DOHH2 (cell line): ENCODE data around the gene S100A14.

Experiments used
- H3F3A ChIP-seq: fragments of 200-600 bp; sonication (generic), shearing (Covaris generic); 2 replicates; pipeline ENCODE4 v1.6.0; 2016; ENCODE audit warnings: antibody characterized with exemption, mild to moderate bottlenecking; ENCODE audit not compliant: control insufficient read depth, insufficient read depth
- H3K27ac ChIP-seq: fragments of 200-600 bp; sonication (generic); 2 replicates; pipeline ENCODE4 v1.5.1; 2014; ENCODE audit warnings: low read depth, mild to moderate bottlenecking, low read length, moderate library complexity
- H3K27me3 ChIP-seq: fragments of 200-600 bp; sonication (generic); 2 replicates; pipeline ENCODE4 v1.6.1; 2014; ENCODE audit warnings: mild to moderate bottlenecking, low read length, mixed read lengths; ENCODE audit not compliant: control insufficient read depth
- H3K36me3 ChIP-seq: fragments of 200-600 bp; sonication (generic); 2 replicates; pipeline ENCODE4 v1.6.1; 2014; ENCODE audit warnings: mild to moderate bottlenecking, low read length, moderate library complexity, mixed read lengths; ENCODE audit not compliant: control insufficient read depth
- H3K4me1 ChIP-seq: fragments of 200-600 bp; sonication (generic); 2 replicates; pipeline ENCODE4 v1.6.1; 2014; ENCODE audit warnings: mild to moderate bottlenecking, low read length, mixed read lengths; ENCODE audit not compliant: control insufficient read depth
- H3K4me2 ChIP-seq: fragments of 200-600 bp; sonication (generic); 2 replicates; pipeline ENCODE4 v1.6.0; 2014; ENCODE audit warnings: mild to moderate bottlenecking, low read length, moderate library complexity
- H3K4me3 ChIP-seq: fragments of 200-600 bp; sonication (generic); 2 replicates; pipeline ENCODE4 v1.5.1; 2014; ENCODE audit warnings: mild to moderate bottlenecking, low read length, mixed read lengths
- H3K79me2 ChIP-seq: fragments of 200-600 bp; sonication (generic); 2 replicates; pipeline ENCODE4 v1.6.1; 2014; ENCODE audit warnings: mild to moderate bottlenecking, low read length, mixed read lengths; ENCODE audit not compliant: control insufficient read depth
- H3K9me2 ChIP-seq: fragments of 200-600 bp; sonication (generic); replicated peaks from 2 replicates; pipeline ENCODE4 v1.6.1; 2014; ENCODE audit warnings: mild to moderate bottlenecking, low read length, mixed read lengths; ENCODE audit not compliant: control insufficient read depth
- H3K9me3 ChIP-seq: fragments of 200-600 bp; sonication (generic); 2 replicates; pipeline ENCODE4 v1.6.1; 2014; ENCODE audit warnings: antibody characterized with exemption, low read length, mixed read lengths; ENCODE audit not compliant: control insufficient read depth, insufficient read depth
- H4K20me1 ChIP-seq: fragments of 200-600 bp; sonication (generic); 2 replicates; pipeline ENCODE4 v1.6.0; 2014; ENCODE audit warnings: low read depth, mild to moderate bottlenecking, antibody characterized with exemption, low read length, moderate library complexity; ENCODE audit not compliant: control insufficient read depth, insufficient read depth
- EZH2phosphoT487 ChIP-seq: fragments of 200-600 bp; sonication (generic); IDR thresholded peaks from 2 replicates; pipeline ENCODE4 v1.6.1; 2017; ENCODE audit warnings: borderline replicate concordance, mild to moderate bottlenecking, antibody characterized with exemption, low read length, moderate library complexity, mixed read lengths
- TF ChIP-seq, protein P1 (sequence below): fragments of 200-600 bp; sonication (generic); IDR thresholded peaks from one replicate; pipeline ENCODE4 v1.5.1; 2014; ENCODE audit warnings: antibody characterized with exemption, mild to moderate bottlenecking, low read depth, low read length; ENCODE audit not compliant: poor library complexity, severe bottlenecking

Gene S100A14

DNA sequence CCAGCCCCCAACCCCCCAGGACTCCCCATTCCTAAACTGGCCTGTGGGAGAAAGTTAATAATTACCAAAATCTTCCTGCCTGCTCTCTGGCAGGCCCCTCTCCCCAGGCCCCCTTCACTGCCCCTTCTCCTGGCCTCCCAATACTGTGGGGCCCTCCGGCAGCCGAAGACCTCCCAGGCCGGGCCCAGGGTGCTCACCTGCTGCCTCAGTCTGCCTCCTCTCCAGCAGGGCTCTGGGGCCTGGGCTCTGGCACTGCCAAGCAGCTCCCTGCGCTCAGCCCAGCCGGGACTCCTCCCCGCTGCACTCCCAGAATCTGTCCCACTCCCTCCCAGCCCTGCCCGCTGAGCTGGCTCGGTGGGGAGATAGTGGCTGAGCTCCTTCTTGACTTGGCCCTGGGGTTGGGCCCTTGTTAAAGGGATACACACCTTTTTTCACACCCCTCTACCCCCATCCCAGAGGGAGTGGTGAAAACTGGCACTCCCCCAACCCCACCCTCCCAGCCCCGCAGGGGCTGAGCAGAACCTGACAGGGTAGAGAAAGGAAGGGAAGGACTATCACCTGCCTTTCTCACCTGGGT is 3.3 kb downstream of the S100A14 start, which contains the start of gene S100A16:
Gene S100A16 (minus strand): TSS at position 383 of the 577 bp plus-strand sequence. CDS start 4,986 bp downstream, outside the sequence.
- Histone ChIP-seq H3K4me3 (no peak within 1 kb of the TSS), H3K9me3 (no peaks in the 10 kb centered on the region), H3K27me3 (no peaks in the 10 kb centered on the region), H3K27ac (no peak within 1 kb of the TSS), H3K9me2 (no peaks in the 10 kb centered on the region), H3K36me3 (0 out of 2 replicates have a peak, but pooled peaks cover 1% of the 10 kb centered on the region), H4K20me1 (no peaks in the 10 kb centered on the region), H3K4me1 (peaks cover 4% of the 10 kb centered on the region), H3F3A (no peaks in the 10 kb centered on the region), H3K4me2 (no peak within 1 kb of the TSS), H3K79me2 (no peaks in the 10 kb centered on the region)
- TF ChIP-seq, protein P1, sequence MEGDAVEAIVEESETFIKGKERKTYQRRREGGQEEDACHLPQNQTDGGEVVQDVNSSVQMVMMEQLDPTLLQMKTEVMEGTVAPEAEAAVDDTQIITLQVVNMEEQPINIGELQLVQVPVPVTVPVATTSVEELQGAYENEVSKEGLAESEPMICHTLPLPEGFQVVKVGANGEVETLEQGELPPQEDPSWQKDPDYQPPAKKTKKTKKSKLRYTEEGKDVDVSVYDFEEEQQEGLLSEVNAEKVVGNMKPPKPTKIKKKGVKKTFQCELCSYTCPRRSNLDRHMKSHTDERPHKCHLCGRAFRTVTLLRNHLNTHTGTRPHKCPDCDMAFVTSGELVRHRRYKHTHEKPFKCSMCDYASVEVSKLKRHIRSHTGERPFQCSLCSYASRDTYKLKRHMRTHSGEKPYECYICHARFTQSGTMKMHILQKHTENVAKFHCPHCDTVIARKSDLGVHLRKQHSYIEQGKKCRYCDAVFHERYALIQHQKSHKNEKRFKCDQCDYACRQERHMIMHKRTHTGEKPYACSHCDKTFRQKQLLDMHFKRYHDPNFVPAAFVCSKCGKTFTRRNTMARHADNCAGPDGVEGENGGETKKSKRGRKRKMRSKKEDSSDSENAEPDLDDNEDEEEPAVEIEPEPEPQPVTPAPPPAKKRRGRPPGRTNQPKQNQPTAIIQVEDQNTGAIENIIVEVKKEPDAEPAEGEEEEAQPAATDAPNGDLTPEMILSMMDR: no peak
- no peak for TF ChIP-seq EZH2phosphoT487

DNA sequence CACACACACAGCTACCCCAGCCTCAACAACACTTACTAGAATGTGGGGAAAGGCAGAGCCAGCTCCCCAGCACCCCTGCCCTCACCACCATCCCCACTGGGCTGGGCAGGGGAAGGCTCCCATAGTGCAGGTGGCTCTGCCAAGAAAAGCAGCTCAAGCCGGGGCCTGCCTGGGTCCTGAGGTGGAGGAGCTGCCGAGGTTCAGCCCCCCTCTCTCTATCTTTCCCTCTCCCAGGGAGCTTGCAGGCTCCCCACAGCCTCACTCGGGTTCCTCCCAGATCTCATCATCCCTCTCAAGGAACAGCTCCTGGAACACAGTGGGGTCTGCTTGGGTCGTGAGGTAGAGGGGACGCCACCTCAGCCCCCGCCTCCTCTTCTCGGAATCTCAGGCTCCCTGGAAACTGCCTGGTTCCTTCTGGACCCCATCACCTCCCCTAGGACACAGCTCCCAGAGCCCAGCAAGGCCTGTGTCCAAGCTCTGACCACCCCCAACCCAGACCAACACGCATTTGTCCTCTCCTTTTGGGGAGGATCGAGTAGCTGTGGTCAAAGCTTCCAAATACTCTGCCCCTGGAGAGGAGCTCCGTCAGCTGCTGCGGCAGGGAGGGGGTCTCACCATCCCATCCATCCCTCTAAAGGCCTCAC is 3.9 kb downstream of the S100A14 start:
- Histone ChIP-seq H3K79me2 (no peaks in the 10 kb centered on the region), H3K27me3 (no peaks in the 10 kb centered on the region), H3K4me1 (no peaks in the 10 kb centered on the region), H3K27ac (no peak overlapping the region), H3K9me3 (no peaks in the 10 kb centered on the region), H3K36me3 (no peaks in the 10 kb centered on the region), H3K4me3 (no peak overlapping the region), H3K4me2 (no peak overlapping the region), H3F3A (no peaks in the 10 kb centered on the region), H3K9me2 (no peaks in the 10 kb centered on the region), H4K20me1 (no peaks in the 10 kb centered on the region)
- TF ChIP-seq EZH2phosphoT487: no peak
- TF ChIP-seq, protein P1: no peak

DNA sequence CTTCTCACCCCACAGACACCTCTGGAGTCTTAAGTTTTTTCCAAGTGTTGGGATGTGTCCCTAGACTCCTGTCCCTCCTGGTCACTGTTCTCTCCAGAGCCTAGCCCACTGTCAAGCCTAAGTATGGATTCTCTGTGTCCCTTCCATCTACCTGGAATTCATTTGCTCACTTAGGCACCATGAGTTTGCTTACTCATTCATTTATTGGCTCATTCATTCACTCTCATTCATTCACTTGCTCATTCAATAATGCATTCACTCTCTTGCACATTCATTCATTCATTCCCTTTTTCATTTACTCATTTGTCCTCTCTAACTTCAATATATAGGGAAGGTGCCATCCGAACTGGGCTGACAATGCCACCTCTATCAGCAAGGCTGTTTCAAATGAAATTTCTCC is 4.8 kb downstream of the S100A14 start:
- Histone ChIP-seq H3K4me2 (no peak overlapping the region), H3K9me2 (no peaks in the 10 kb centered on the region), H3K36me3 (no peaks in the 10 kb centered on the region), H3F3A (no peaks in the 10 kb centered on the region), H3K4me3 (no peak overlapping the region), H3K27me3 (no peaks in the 10 kb centered on the region), H3K27ac (no peak overlapping the region), H3K9me3 (no peaks in the 10 kb centered on the region), H3K4me1 (no peaks in the 10 kb centered on the region), H4K20me1 (no peaks in the 10 kb centered on the region), H3K79me2 (no peaks in the 10 kb centered on the region)
- TF ChIP-seq, protein P1: no peak
- no peak for TF ChIP-seq EZH2phosphoT487
